GM21723 (cell line): ENCODE measurements around the gene SYNDIG1L.
"Not testable (repeated sequence)": the region's sequence is repeated elsewhere in the genome, so short reads cannot be mapped to it uniquely, and the experiment has no call there.

Source experiments
- ATAC-seq: cut with Tn5 transposase; IDR thresholded peaks from one replicate; pipeline ENCODE4 v1.9.1; 2021; ENCODE audit warnings: mild to moderate bottlenecking, moderate library complexity; ENCODE audit not compliant: unreplicated experiment

SYNDIG1L gene

GRCh38 chr14:74404435-74404834 lies 21.6 kb downstream of the SYNDIG1L start:
- ATAC-seq, result no peak

GRCh38 chr14:74403619-74404417 lies 22.2 kb downstream of the SYNDIG1L start:
- no peak for ATAC-seq

- ATAC-seq, result peak; percentile 40
Measured at GRCh38 chr14:74402401-74403251, 23.4 kb downstream of the SYNDIG1L start.

- ATAC-seq, result peak; percentile 79
Measured at GRCh38 chr14:74401504-74402241, 24.3 kb downstream of the SYNDIG1L start.

GRCh38 chr14:74400919-74401503 lies 25.0 kb downstream of the SYNDIG1L start:
- ATAC-seq, result no peak

GRCh38 chr14:74400031-74400685 lies 25.9 kb downstream of the SYNDIG1L start:
- no peak for ATAC-seq

GRCh38 chr14:74395094-74395493 lies 30.9 kb downstream of the SYNDIG1L start:
- no peak for ATAC-seq

- ATAC-seq, result no peak
Measured at GRCh38 chr14:74394549-74394948, 31.5 kb downstream of the SYNDIG1L start.

- ATAC-seq, result no peak
Measured at GRCh38 chr14:74392616-74393570, 33.1 kb downstream of the SYNDIG1L start.

GRCh38 chr14:74391479-74391878 lies 34.5 kb downstream of the SYNDIG1L start:
- ATAC-seq, result no peak

- ATAC-seq, result not testable (repeated sequence)
Measured at GRCh38 chr14:74390505-74390904, 35.5 kb downstream of the SYNDIG1L start.

- ATAC-seq, result no peak
Measured at GRCh38 chr14:74389980-74390379, 36.0 kb downstream of the SYNDIG1L start.

- ATAC-seq, result no peak
Measured at GRCh38 chr14:74382231-74382630, 43.8 kb downstream of the SYNDIG1L start.

- not testable (repeated sequence) for ATAC-seq
Measured at GRCh38 chr14:74381571-74381970, 44.4 kb downstream of the SYNDIG1L start.

GRCh38 chr14:74380845-74381244 lies 45.2 kb downstream of the SYNDIG1L start:
- ATAC-seq, result no peak

GRCh38 chr14:74380172-74380571 lies 45.8 kb downstream of the SYNDIG1L start:
- ATAC-seq, result no peak

GRCh38 chr14:74377976-74378690 lies 47.9 kb downstream of the SYNDIG1L start:
- ATAC-seq, result no peak

GRCh38 chr14:74368441-74368840 lies 57.6 kb downstream of the SYNDIG1L start:
- no peak for ATAC-seq

GRCh38 chr14:74368026-74368425 lies 58.0 kb downstream of the SYNDIG1L start:
- ATAC-seq, result no peak
